Cardiac muscle cell (in vitro differentiated cells and primary cell): ENCODE data around the gene GPHA2. TPM values are rescaled to one million over a fixed set of nuclear protein-coding genes. Genes with fewer than 3 reads are reported as not detected.

ENCODE experiments used
- polyA plus RNA-seq: library from polyadenylated mRNA; unstranded; fragments of >200 nt; fragmentation: Nextera tagmentation; extraction: Ambion mirVana; gene quantifications from 2 replicates; pipeline ENCODE4 v1.2.1, GENCODE V29; 2016
- total RNA-seq: library from RNA; depleted of rRNA; stranded (reverse); fragments of >200 nt; gene quantifications from 2 replicates; pipeline ENCODE4 v1.2.3, GENCODE V29; 2016

The GPHA2 gene
- total and polyA plus RNA-seq, 2 experiments from 2014 or later: 0.60 TPM; not detected in 1

Other genes starting within 250 kb of the GPHA2 start
- gene NRXN2, start 212.7 kb downstream of the GPHA2 start, total RNA-seq: 1.2 and 1.4 TPM in 2 replicates
- gene NRXN2, start 212.7 kb downstream of the GPHA2 start, polyA plus RNA-seq: 0.65 and 1.3 TPM in 2 replicates
- 29.5 and 60.8 TPM in 2 replicates for gene RASGRP2, start 191.8 kb downstream of the GPHA2 start, total RNA-seq
- gene RASGRP2, start 191.8 kb downstream of the GPHA2 start, polyA plus RNA-seq: 60.8 and 64.0 TPM in 2 replicates
- gene PYGM, start 175.9 kb downstream of the GPHA2 start, total RNA-seq: 246 and 281 TPM in 2 replicates
- 244 and 260 TPM in 2 replicates for gene PYGM, start 175.9 kb downstream of the GPHA2 start, polyA plus RNA-seq
- gene SF1, start 157.4 kb downstream of the GPHA2 start, total RNA-seq: 168 and 360 TPM in 2 replicates
- 143 and 233 TPM in 2 replicates for gene SF1, start 157.4 kb downstream of the GPHA2 start, polyA plus RNA-seq
- gene MAP4K2, start 132.7 kb downstream of the GPHA2 start, total RNA-seq: 24.3 and 35.9 TPM in 2 replicates
- gene MAP4K2, start 132.7 kb downstream of the GPHA2 start, polyA plus RNA-seq: 16.1 and 31.1 TPM in 2 replicates
- gene MEN1, start 125.3 kb downstream of the GPHA2 start, total RNA-seq: 26.7 and 27.7 TPM in 2 replicates
- gene MEN1, start 125.3 kb downstream of the GPHA2 start, polyA plus RNA-seq: 57.5 and 62.1 TPM in 2 replicates
- gene CDC42BPG, start 91.2 kb downstream of the GPHA2 start, total RNA-seq: 4.6 and 10.1 TPM in 2 replicates
- gene CDC42BPG, start 91.2 kb downstream of the GPHA2 start, polyA plus RNA-seq: 2.2 and 3.5 TPM in 2 replicates
- 119 and 160 TPM in 2 replicates for gene EHD1, start 57.3 kb downstream of the GPHA2 start, total RNA-seq
- gene EHD1, start 57.3 kb downstream of the GPHA2 start, polyA plus RNA-seq: 57.4 and 70.0 TPM in 2 replicates
- gene ATG2A, start 18.7 kb downstream of the GPHA2 start, total RNA-seq: 33.9 and 36.2 TPM in 2 replicates
- 8.1 and 13.3 TPM in 2 replicates for gene ATG2A, start 18.7 kb downstream of the GPHA2 start, polyA plus RNA-seq
- 26.2 and 29.2 TPM in 2 replicates for gene PPP2R5B, start 11.2 kb downstream of the GPHA2 start, total RNA-seq
- 29.2 and 30.7 TPM in 2 replicates for gene PPP2R5B, start 11.2 kb downstream of the GPHA2 start, polyA plus RNA-seq
- gene MAJIN, start 36.2 kb upstream of the GPHA2 start, total RNA-seq: not detected in 2 replicates
- gene MAJIN, start 36.2 kb upstream of the GPHA2 start, polyA plus RNA-seq: 0.06 TPM in 1 of 2 replicates, not detected in the other
- gene BATF2, start 61.1 kb upstream of the GPHA2 start, total RNA-seq: 0.21 and 0.25 TPM in 2 replicates
- not detected in 2 replicates for gene BATF2, start 61.1 kb upstream of the GPHA2 start, polyA plus RNA-seq
- gene ARL2, start 78.3 kb upstream of the GPHA2 start, total RNA-seq: 189 and 224 TPM in 2 replicates
- gene ARL2, start 78.3 kb upstream of the GPHA2 start, polyA plus RNA-seq: 230 and 246 TPM in 2 replicates
- gene SNX15, start 91.5 kb upstream of the GPHA2 start, total RNA-seq: 24.5 and 33.0 TPM in 2 replicates
- 38.4 and 41.3 TPM in 2 replicates for gene SNX15, start 91.5 kb upstream of the GPHA2 start, polyA plus RNA-seq
- gene SAC3D1, start 105.3 kb upstream of the GPHA2 start, total RNA-seq: 22.3 and 24.6 TPM in 2 replicates
- 23.6 and 32.7 TPM in 2 replicates for gene SAC3D1, start 105.3 kb upstream of the GPHA2 start, polyA plus RNA-seq
- gene NAALADL1, start 122.7 kb upstream of the GPHA2 start, total RNA-seq: 2.3 TPM in 1 of 2 replicates, not detected in the other
- 0.59 and 0.84 TPM in 2 replicates for gene NAALADL1, start 122.7 kb upstream of the GPHA2 start, polyA plus RNA-seq
- gene CDCA5, start 148.1 kb upstream of the GPHA2 start, total RNA-seq: 14.6 and 18.1 TPM in 2 replicates
- gene CDCA5, start 148.1 kb upstream of the GPHA2 start, polyA plus RNA-seq: 14.2 and 21.7 TPM in 2 replicates
- gene ZFPL1, start 148.3 kb upstream of the GPHA2 start, total RNA-seq: 56.3 and 68.0 TPM in 2 replicates
- gene ZFPL1, start 148.3 kb upstream of the GPHA2 start, polyA plus RNA-seq: 57.4 and 72.2 TPM in 2 replicates
- 620 and 755 TPM in 2 replicates for gene VPS51, start 160.3 kb upstream of the GPHA2 start, total RNA-seq
- gene VPS51, start 160.3 kb upstream of the GPHA2 start, polyA plus RNA-seq: 77.9 and 103 TPM in 2 replicates
- gene TM7SF2, start 176.0 kb upstream of the GPHA2 start, total RNA-seq: 186 and 295 TPM in 2 replicates
- gene TM7SF2, start 176.0 kb upstream of the GPHA2 start, polyA plus RNA-seq: 197 and 277 TPM in 2 replicates
- 22.6 and 31.8 TPM in 2 replicates for gene ZNHIT2, start 181.8 kb upstream of the GPHA2 start, total RNA-seq
- gene ZNHIT2, start 181.8 kb upstream of the GPHA2 start, polyA plus RNA-seq: 19.5 and 32.8 TPM in 2 replicates
- gene FAU, start 186.2 kb upstream of the GPHA2 start, total RNA-seq: 882 and 1,183 TPM in 2 replicates
- 398 and 546 TPM in 2 replicates for gene FAU, start 186.2 kb upstream of the GPHA2 start, polyA plus RNA-seq
- gene MRPL49, start 186.4 kb upstream of the GPHA2 start, total RNA-seq: 99.3 and 122 TPM in 2 replicates
- gene MRPL49, start 186.4 kb upstream of the GPHA2 start, polyA plus RNA-seq: 78.2 and 90.4 TPM in 2 replicates
- 15.9 and 16.8 TPM in 2 replicates for gene SYVN1, start 198.6 kb upstream of the GPHA2 start, total RNA-seq
- 13.9 and 16.2 TPM in 2 replicates for gene SYVN1, start 198.6 kb upstream of the GPHA2 start, polyA plus RNA-seq
- 0.24 TPM in 1 of 2 replicates, not detected in the other for gene SPDYC, start 234.3 kb upstream of the GPHA2 start, total RNA-seq
- gene SPDYC, start 234.3 kb upstream of the GPHA2 start, polyA plus RNA-seq: not detected in 2 replicates
- 131 and 185 TPM in 2 replicates for gene CAPN1, start 246.0 kb upstream of the GPHA2 start, total RNA-seq
- gene CAPN1, start 246.0 kb upstream of the GPHA2 start, polyA plus RNA-seq: 118 and 156 TPM in 2 replicates